ENCODE results near the gene MAP1B. TPM values are rescaled to one million over a fixed set of nuclear protein-coding genes. Genes with fewer than 3 reads are reported as not detected.

Gene MAP1B
- total RNA-seq, 1 donor from 2014 or later: 2,530 TPM

GRCh38 chr5:72122602-72123001 lies 15.3 kb downstream of the MAP1B start:
- Mint-ChIP-seq H3K9me3 (ENCODE audit: unreplicated experiment) (peaks cover 23% of the 10 kb centered on the region), H3K27ac (ENCODE audit: unreplicated experiment) (peak overlapping the region; percentile 90), H3K36me3 (ENCODE audit: unreplicated experiment) (peaks cover 20% of the 10 kb centered on the region), H3K27me3 (ENCODE audit: unreplicated experiment) (peaks cover 22% of the 10 kb centered on the region), H3K4me1 (ENCODE audit: low read depth, unreplicated experiment) (peaks cover 74% of the 10 kb centered on the region), H3K4me3 (ENCODE audit: unreplicated experiment) (peak overlapping the region; percentile 81)
- no peak for TF ChIP-seq CTCF (IDR thresholded peaks at IDR 0.05; ENCODE audit: partially characterized antibody, unreplicated experiment)
- DNase-seq: peak; percentile 67

- Mint-ChIP-seq H3K9me3 (ENCODE audit: unreplicated experiment) (peaks cover 22% of the 10 kb centered on the region), H3K36me3 (ENCODE audit: unreplicated experiment) (peaks cover 15% of the 10 kb centered on the region), H3K27ac (ENCODE audit: unreplicated experiment) (peak overlapping the region; percentile 86), H3K4me1 (ENCODE audit: low read depth, unreplicated experiment) (peaks cover 76% of the 10 kb centered on the region), H3K27me3 (ENCODE audit: unreplicated experiment) (peaks cover 19% of the 10 kb centered on the region), H3K4me3 (ENCODE audit: unreplicated experiment) (peak overlapping the region; percentile 81)
- no peak for DNase-seq
- TF ChIP-seq CTCF (IDR thresholded peaks at IDR 0.05; ENCODE audit: partially characterized antibody, unreplicated experiment): no peak
Observed at GRCh38 chr5:72123764-72124376, 16.6 kb downstream of the MAP1B start.

GRCh38 chr5:72125271-72125940 lies 18.1 kb downstream of the MAP1B start:
- peaks cover 12% of the 10 kb centered on the region for H3K36me3 Mint-ChIP-seq (ENCODE audit: unreplicated experiment)
- H3K9me3 Mint-ChIP-seq (ENCODE audit: unreplicated experiment): peaks cover 21% of the 10 kb centered on the region
- peaks cover 74% of the 10 kb centered on the region for H3K4me1 Mint-ChIP-seq (ENCODE audit: low read depth, unreplicated experiment)
- peak overlapping the region; percentile 81 for H3K4me3 Mint-ChIP-seq (ENCODE audit: unreplicated experiment)
- no peak for TF ChIP-seq CTCF (IDR thresholded peaks at IDR 0.05; ENCODE audit: partially characterized antibody, unreplicated experiment)
- DNase-seq: no peak
- H3K27ac Mint-ChIP-seq (ENCODE audit: unreplicated experiment): peak overlapping the region; percentile 86
- H3K27me3 Mint-ChIP-seq (ENCODE audit: unreplicated experiment): peaks cover 20% of the 10 kb centered on the region

- TF ChIP-seq CTCF (IDR thresholded peaks at IDR 0.05; ENCODE audit: partially characterized antibody, unreplicated experiment): no peak
- Mint-ChIP-seq H3K27ac (ENCODE audit: unreplicated experiment) (peak overlapping the region; percentile 56), H3K27me3 (ENCODE audit: unreplicated experiment) (peaks cover 17% of the 10 kb centered on the region), H3K36me3 (ENCODE audit: unreplicated experiment) (peaks cover 12% of the 10 kb centered on the region), H3K4me3 (ENCODE audit: unreplicated experiment) (peak overlapping the region; percentile 81), H3K4me1 (ENCODE audit: low read depth, unreplicated experiment) (peaks cover 69% of the 10 kb centered on the region), H3K9me3 (ENCODE audit: unreplicated experiment) (peaks cover 15% of the 10 kb centered on the region)
- no peak for DNase-seq
Observed at GRCh38 chr5:72125941-72126620, 18.8 kb downstream of the MAP1B start.
